ENCODE data around the gene SLC5A10.

SLC5A10 gene

GRCh38 chr17:19006698-19007097 lies 54.7 kb downstream of the SLC5A10 start:
- H3K4me3 ChIP-seq (ENCODE audit: low read depth, low read length): no peak overlapping the region
- TF ChIP-seq CTCF (IDR thresholded peaks at IDR 0.05; ENCODE audit: borderline replicate concordance, insufficient read depth, low read depth, low read length): no peak

GRCh38 chr17:19009970-19010369 lies 58.0 kb downstream of the SLC5A10 start:
- TF ChIP-seq CTCF (IDR thresholded peaks at IDR 0.05; ENCODE audit: borderline replicate concordance, insufficient read depth, low read depth, low read length): no peak
- H3K4me3 ChIP-seq (ENCODE audit: low read depth, low read length): no peak overlapping the region

- H3K4me3 ChIP-seq (ENCODE audit: low read depth, low read length): no peak overlapping the region
- no peak for TF ChIP-seq CTCF (IDR thresholded peaks at IDR 0.05; ENCODE audit: borderline replicate concordance, insufficient read depth, low read depth, low read length)
Measured at GRCh38 chr17:19010729-19011505, 59.0 kb downstream of the SLC5A10 start.

GRCh38 chr17:19011581-19011980 lies 59.6 kb downstream of the SLC5A10 start:
- no peak overlapping the region for H3K4me3 ChIP-seq (ENCODE audit: low read depth, low read length)
- TF ChIP-seq CTCF (IDR thresholded peaks at IDR 0.05; ENCODE audit: borderline replicate concordance, insufficient read depth, low read depth, low read length): no peak

GRCh38 chr17:19012171-19013080 lies 60.5 kb downstream of the SLC5A10 start:
- no peak overlapping the region for H3K4me3 ChIP-seq (ENCODE audit: low read depth, low read length)
- TF ChIP-seq CTCF (IDR thresholded peaks at IDR 0.05; ENCODE audit: borderline replicate concordance, insufficient read depth, low read depth, low read length): no peak

- H3K4me3 ChIP-seq (ENCODE audit: low read depth, low read length): no peak overlapping the region
- no peak for TF ChIP-seq CTCF (IDR thresholded peaks at IDR 0.05; ENCODE audit: borderline replicate concordance, insufficient read depth, low read depth, low read length)
Measured at GRCh38 chr17:19013226-19013625, 61.3 kb downstream of the SLC5A10 start.
